Ovary (tissue), 3 donors: Measurements from ENCODE around the gene FAM90A26.
"Not testable (repeated sequence)": the region's sequence is repeated elsewhere in the genome, so short reads cannot be mapped to it uniquely, and the experiment has no call there.

Experiments
- POLR2A ChIP-seq: fragments of 450-650 bp; IDR thresholded peaks from one replicate; pipeline ENCODE4 v1.6.1; 2017; ENCODE audit warnings: antibody characterized with exemption, mild to moderate bottlenecking, moderate library complexity
- TF ChIP-seq, protein P1 (sequence below), 3 donors: fragments of 450-650 bp in 2 of 3; fragments of 200-600 bp in 1 of 3; IDR thresholded peaks; one replicate each; pipeline versions ENCODE4 v1.5.1 to v1.8.0; 2016 to 2022; ENCODE audit warnings: antibody characterized with exemption in 3 of 3, mild to moderate bottlenecking in 1 of 3
- donor health status: DM: no; HTN: no; CAD: no.

GRCh38 chr4:9141050-9141449 is 29.2 kb upstream of the FAM90A26 start:
- TF ChIP-seq, protein P1, sequence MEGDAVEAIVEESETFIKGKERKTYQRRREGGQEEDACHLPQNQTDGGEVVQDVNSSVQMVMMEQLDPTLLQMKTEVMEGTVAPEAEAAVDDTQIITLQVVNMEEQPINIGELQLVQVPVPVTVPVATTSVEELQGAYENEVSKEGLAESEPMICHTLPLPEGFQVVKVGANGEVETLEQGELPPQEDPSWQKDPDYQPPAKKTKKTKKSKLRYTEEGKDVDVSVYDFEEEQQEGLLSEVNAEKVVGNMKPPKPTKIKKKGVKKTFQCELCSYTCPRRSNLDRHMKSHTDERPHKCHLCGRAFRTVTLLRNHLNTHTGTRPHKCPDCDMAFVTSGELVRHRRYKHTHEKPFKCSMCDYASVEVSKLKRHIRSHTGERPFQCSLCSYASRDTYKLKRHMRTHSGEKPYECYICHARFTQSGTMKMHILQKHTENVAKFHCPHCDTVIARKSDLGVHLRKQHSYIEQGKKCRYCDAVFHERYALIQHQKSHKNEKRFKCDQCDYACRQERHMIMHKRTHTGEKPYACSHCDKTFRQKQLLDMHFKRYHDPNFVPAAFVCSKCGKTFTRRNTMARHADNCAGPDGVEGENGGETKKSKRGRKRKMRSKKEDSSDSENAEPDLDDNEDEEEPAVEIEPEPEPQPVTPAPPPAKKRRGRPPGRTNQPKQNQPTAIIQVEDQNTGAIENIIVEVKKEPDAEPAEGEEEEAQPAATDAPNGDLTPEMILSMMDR (IDR thresholded peaks at IDR 0.05), result not testable (repeated sequence)
- not testable (repeated sequence) for TF ChIP-seq POLR2A
